ENCODE data around the gene KMT2E. TPM values are rescaled to one million over a fixed set of nuclear protein-coding genes. Genes with fewer than 3 reads are reported as not detected.
A peak's percentile ranks its signal among the peaks of the same experiment; 100 is the strongest.

Gene KMT2E
- total RNA-seq, 1 experiment from 2014 or later = 49.7 TPM

DNA sequence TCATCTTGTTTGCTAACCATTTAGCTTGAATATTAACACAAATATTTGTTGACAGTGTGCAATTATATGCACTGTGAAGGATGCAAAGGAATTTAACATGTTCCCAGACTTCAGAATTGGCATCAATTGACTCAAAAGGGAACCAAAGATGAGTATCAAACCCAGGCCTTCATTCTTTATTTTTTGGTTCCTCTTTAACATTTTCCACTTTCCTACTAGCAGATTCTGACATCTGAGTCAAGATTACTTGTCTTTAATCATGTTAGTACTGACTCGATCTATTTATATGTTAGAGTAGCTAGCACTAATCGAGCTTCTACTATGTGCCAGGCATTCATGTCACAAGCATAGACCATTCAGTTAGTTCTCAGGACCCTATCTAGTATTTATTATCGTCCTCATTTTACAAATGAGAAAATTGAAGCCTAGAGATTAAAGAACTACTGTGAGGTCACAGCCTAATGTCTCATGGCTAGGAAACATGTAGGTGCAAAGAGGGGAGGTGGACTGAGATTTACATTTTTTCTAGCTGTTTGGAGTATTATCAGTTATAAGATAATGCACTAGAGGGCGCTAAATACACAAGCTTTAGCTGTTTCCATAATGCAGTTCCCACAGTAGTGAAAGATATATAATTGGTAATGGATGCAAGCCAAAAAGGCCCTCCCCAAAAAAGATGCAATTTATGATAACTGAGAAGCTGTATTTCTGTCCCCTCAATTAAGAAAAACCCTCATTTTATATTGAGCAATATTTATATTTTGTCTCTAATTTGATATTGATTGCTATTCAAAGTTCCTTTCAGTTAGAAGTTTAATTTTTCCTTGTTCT, 32.9 kb upstream of the KMT2E start:
- TF ChIP-seq, protein P1, sequence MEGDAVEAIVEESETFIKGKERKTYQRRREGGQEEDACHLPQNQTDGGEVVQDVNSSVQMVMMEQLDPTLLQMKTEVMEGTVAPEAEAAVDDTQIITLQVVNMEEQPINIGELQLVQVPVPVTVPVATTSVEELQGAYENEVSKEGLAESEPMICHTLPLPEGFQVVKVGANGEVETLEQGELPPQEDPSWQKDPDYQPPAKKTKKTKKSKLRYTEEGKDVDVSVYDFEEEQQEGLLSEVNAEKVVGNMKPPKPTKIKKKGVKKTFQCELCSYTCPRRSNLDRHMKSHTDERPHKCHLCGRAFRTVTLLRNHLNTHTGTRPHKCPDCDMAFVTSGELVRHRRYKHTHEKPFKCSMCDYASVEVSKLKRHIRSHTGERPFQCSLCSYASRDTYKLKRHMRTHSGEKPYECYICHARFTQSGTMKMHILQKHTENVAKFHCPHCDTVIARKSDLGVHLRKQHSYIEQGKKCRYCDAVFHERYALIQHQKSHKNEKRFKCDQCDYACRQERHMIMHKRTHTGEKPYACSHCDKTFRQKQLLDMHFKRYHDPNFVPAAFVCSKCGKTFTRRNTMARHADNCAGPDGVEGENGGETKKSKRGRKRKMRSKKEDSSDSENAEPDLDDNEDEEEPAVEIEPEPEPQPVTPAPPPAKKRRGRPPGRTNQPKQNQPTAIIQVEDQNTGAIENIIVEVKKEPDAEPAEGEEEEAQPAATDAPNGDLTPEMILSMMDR (IDR thresholded peaks at IDR 0.05; ENCODE audit: unreplicated experiment) = peak; percentile 61
- ChIA-PET POLR2A (interaction anchor here (0.5 to 18.4 kb wide), 9 partner anchors 10 to 356 kb away, joined by 3 to 620 read pairs (median 4); partner anchors contain the start of gene KMT2E), CTCF (interaction anchor here (0.6 to 8.7 kb wide), 40 partner anchors 9 to 596 kb away, joined by 3 to 119 read pairs (median 4); partner anchors contain the start of gene KMT2E)
- peak; percentile 56 for DNase-seq (ENCODE audit: unreplicated experiment)
- Mint-ChIP-seq H3K27ac (ENCODE audit: low read depth, unreplicated experiment) (no peak overlapping the region), H3K4me1 (ENCODE audit: insufficient read depth, unreplicated experiment) (peaks cover 25% of the 10 kb centered on the region), H3K9me3 (ENCODE audit: unreplicated experiment) (no peaks in the 10 kb centered on the region), H3K4me3 (ENCODE audit: unreplicated experiment) (no peak overlapping the region), H3K36me3 (ENCODE audit: insufficient read depth, unreplicated experiment) (peaks cover 21% of the 10 kb centered on the region), H3K27me3 (ENCODE audit: insufficient read depth, unreplicated experiment) (no peaks in the 10 kb centered on the region)
- intact Hi-C loops (cut with micrococcal nuclease) = loop anchor here (1.0 to 5.0 kb wide), 2 partner anchors 58 to 356 kb away; no protein-coding TSS in a partner anchor
- no TSS peak for BruUV-seq (replicated peaks)

DNA sequence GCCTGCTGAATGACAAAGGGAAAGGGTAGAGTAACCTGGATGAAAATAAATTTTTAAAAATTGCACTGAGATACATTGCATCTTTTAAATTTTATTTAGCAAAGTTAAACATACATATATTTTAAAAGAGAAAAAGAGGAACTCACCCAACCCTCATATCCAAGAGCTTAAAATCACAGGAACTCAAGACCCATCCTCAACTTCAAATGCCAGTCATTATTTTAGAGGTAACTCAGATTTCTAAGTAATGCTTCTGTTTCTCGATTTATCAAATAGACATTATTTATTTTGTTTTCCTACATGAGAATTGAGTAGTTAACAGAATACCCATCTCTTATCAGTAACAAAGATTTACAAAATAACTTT, 32.4 kb upstream of the KMT2E start:
- Mint-ChIP-seq H3K4me1 (ENCODE audit: insufficient read depth, unreplicated experiment) (peaks cover 25% of the 10 kb centered on the region), H3K36me3 (ENCODE audit: insufficient read depth, unreplicated experiment) (peaks cover 24% of the 10 kb centered on the region), H3K4me3 (ENCODE audit: unreplicated experiment) (no peak overlapping the region), H3K27me3 (ENCODE audit: insufficient read depth, unreplicated experiment) (no peaks in the 10 kb centered on the region), H3K9me3 (ENCODE audit: unreplicated experiment) (no peaks in the 10 kb centered on the region), H3K27ac (ENCODE audit: low read depth, unreplicated experiment) (no peak overlapping the region)
- no TSS peak for BruUV-seq (replicated peaks)
- ChIA-PET POLR2A (interaction anchor here (0.9 to 18.4 kb wide), 9 partner anchors 11 to 474 kb away, joined by 3 to 620 read pairs (median 5); partner anchors contain the start of gene KMT2E), CTCF (interaction anchor here (0.6 to 8.7 kb wide), 30 partner anchors 8 to 504 kb away, joined by 3 to 119 read pairs (median 4); partner anchors contain the start of gene KMT2E)
- intact Hi-C loops (cut with micrococcal nuclease) = loop anchor here (1.0 to 5.0 kb wide), 2 partner anchors 58 to 356 kb away; no protein-coding TSS in a partner anchor
- no peak for DNase-seq (ENCODE audit: unreplicated experiment)
- TF ChIP-seq, protein P1 (IDR thresholded peaks at IDR 0.05; ENCODE audit: unreplicated experiment) = no peak

DNA sequence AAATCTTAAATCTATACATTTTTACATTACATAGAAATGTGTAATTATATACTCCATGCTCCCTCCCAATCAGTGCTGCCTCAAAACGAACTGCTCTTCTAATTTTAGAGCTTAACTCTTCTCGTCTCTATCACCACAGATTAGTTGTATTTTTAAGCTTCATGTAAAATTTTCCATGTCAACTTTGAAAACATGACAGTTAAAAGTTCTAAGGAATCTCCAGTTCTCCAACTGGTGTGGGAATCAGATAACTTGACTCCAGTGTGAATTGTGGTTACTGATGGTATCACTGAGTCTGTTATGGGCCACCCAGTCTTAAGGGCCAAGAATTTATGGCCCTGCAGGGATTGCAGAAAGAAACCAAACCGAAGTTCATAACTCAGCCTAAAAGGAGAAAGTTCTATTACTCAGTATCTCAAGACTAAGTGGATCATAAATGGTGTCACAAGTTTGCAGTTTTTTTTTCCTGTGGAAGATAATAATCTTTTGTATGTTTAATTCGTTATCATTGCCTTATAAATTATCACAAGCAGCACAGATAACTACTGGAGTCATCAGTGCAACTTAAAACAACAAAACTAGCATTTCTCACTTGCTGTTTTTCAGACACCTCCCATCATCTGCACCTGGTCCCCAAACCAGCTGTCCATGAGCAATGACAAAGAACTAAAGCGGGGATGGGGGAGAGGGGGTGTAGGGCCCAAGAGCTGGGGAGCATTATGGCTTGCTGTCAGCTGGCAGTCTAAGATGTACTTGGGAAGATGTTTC, 31.5 kb upstream of the KMT2E start:
- Mint-ChIP-seq H3K27ac (ENCODE audit: low read depth, unreplicated experiment) (peak overlapping the region; percentile 100), H3K36me3 (ENCODE audit: insufficient read depth, unreplicated experiment) (peaks cover 23% of the 10 kb centered on the region), H3K27me3 (ENCODE audit: insufficient read depth, unreplicated experiment) (no peaks in the 10 kb centered on the region), H3K9me3 (ENCODE audit: unreplicated experiment) (no peaks in the 10 kb centered on the region), H3K4me3 (ENCODE audit: unreplicated experiment) (peak overlapping the region; percentile 94), H3K4me1 (ENCODE audit: insufficient read depth, unreplicated experiment) (peaks cover 25% of the 10 kb centered on the region)
- TF ChIP-seq, protein P1 (IDR thresholded peaks at IDR 0.05; ENCODE audit: unreplicated experiment) = no peak
- intact Hi-C loops (cut with micrococcal nuclease) = loop anchor here (5.0 kb wide), 1 partner anchor 355 kb away; no protein-coding TSS in a partner anchor
- BruUV-seq (replicated peaks) = no TSS peak
- no peak for DNase-seq (ENCODE audit: unreplicated experiment)
- ChIA-PET CTCF (interaction anchor here (0.5 to 8.7 kb wide), 18 partner anchors 11 to 489 kb away, joined by 3 to 119 read pairs (median 4); partner anchors contain the start of gene KMT2E), POLR2A (interaction anchor here (1.0 to 18.4 kb wide), 10 partner anchors 16 to 473 kb away, joined by 3 to 620 read pairs (median 6); partner anchors contain the start of gene KMT2E)

All from MCF 10A (cell line).